MM.1S (cell line): ENCODE data around the gene CYP39A1.

ENCODE experiments used
- DNase-seq: peaks from one replicate; pipeline ENCODE4 v3.0.0-alpha.2; 2015
- H2AFZ ChIP-seq: fragments of 300-600 bp; sonication (generic); 2 replicates; pipeline ENCODE4 v1.6.0; 2016; ENCODE audit warnings: antibody characterized with exemption, low read length
- H3F3A ChIP-seq: fragments of 300-600 bp; sonication (generic); 2 replicates; pipeline ENCODE4 v1.6.1; 2016; ENCODE audit warnings: mild to moderate bottlenecking, antibody characterized with exemption, low read length, moderate library complexity, mixed read lengths; ENCODE audit not compliant: insufficient read depth
- H3K27ac ChIP-seq: fragments of 300-600 bp; sonication (generic); 2 replicates; pipeline ENCODE4 v1.5.1; 2016; ENCODE audit warnings: mild to moderate bottlenecking, low read length
- H3K27me3 ChIP-seq: fragments of 300-600 bp; sonication (generic); replicated peaks from 2 replicates; pipeline ENCODE4 v1.6.0; 2016; ENCODE audit warnings: low read length; ENCODE audit not compliant: insufficient read depth
- H3K36me3 ChIP-seq: fragments of 300-600 bp; sonication (generic); replicated peaks from 2 replicates; pipeline ENCODE4 v1.6.1; 2016; ENCODE audit warnings: mild to moderate bottlenecking, low read length, mixed read lengths; ENCODE audit not compliant: insufficient read depth
- H3K4me1 ChIP-seq: fragments of 300-600 bp; sonication (generic); 2 replicates; pipeline ENCODE4 v1.6.1; 2016; ENCODE audit warnings: low read length, mixed read lengths
- H3K4me2 ChIP-seq: fragments of 300-600 bp; sonication (generic); 2 replicates; pipeline ENCODE4 v1.6.0; 2016; ENCODE audit warnings: low read depth, low read length
- H3K4me3 ChIP-seq: fragments of 300-600 bp; sonication (generic); 2 replicates; pipeline ENCODE4 v1.5.1; 2016; ENCODE audit warnings: low read length, mixed read lengths
- H3K79me2 ChIP-seq: fragments of 300-600 bp; sonication (generic); 2 replicates; pipeline ENCODE4 v1.6.1; 2016; ENCODE audit warnings: mixed run types, low read length, mixed read lengths
- H3K9ac ChIP-seq: fragments of 300-600 bp; sonication (generic); 2 replicates; pipeline ENCODE4 v1.6.1; 2016; ENCODE audit warnings: low read length, mixed read lengths
- H3K9me2 ChIP-seq: fragments of 300-600 bp; sonication (generic); replicated peaks from 2 replicates; pipeline ENCODE4 v1.6.1; 2016; ENCODE audit warnings: mild to moderate bottlenecking, low read length, mixed read lengths; ENCODE audit not compliant: insufficient read depth
- H3K9me3 ChIP-seq: fragments of 300-600 bp; sonication (generic); replicated peaks from 2 replicates; pipeline ENCODE4 v1.6.1; 2016; ENCODE audit warnings: mild to moderate bottlenecking, low read length, mixed read lengths; ENCODE audit not compliant: insufficient read depth
- H4K20me1 ChIP-seq: fragments of 300-600 bp; sonication (generic); 2 replicates; pipeline ENCODE4 v1.6.1; 2016; ENCODE audit warnings: mild to moderate bottlenecking, low read length, moderate library complexity, mixed read lengths; ENCODE audit not compliant: insufficient read depth
- EZH2 ChIP-seq: fragments of 300-600 bp; sonication (generic); optimal IDR thresholded peaks from 2 replicates; pipeline ENCODE3; 2017; ENCODE audit warnings: low read depth, mild to moderate bottlenecking, antibody characterized with exemption, low read length, mixed read lengths
- EZH2phosphoT487 ChIP-seq: fragments of 300-600 bp; sonication (generic); IDR thresholded peaks from 2 replicates; pipeline ENCODE4 v1.6.1; 2018; ENCODE audit warnings: antibody characterized with exemption, low read length
- TF ChIP-seq, protein P1 (sequence below): fragments of 300-600 bp; sonication (generic); IDR thresholded peaks from 2 replicates; pipeline ENCODE4 v1.5.1; 2016; ENCODE audit warnings: antibody characterized with exemption, low read length, mixed read lengths

The CYP39A1 gene

DNA sequence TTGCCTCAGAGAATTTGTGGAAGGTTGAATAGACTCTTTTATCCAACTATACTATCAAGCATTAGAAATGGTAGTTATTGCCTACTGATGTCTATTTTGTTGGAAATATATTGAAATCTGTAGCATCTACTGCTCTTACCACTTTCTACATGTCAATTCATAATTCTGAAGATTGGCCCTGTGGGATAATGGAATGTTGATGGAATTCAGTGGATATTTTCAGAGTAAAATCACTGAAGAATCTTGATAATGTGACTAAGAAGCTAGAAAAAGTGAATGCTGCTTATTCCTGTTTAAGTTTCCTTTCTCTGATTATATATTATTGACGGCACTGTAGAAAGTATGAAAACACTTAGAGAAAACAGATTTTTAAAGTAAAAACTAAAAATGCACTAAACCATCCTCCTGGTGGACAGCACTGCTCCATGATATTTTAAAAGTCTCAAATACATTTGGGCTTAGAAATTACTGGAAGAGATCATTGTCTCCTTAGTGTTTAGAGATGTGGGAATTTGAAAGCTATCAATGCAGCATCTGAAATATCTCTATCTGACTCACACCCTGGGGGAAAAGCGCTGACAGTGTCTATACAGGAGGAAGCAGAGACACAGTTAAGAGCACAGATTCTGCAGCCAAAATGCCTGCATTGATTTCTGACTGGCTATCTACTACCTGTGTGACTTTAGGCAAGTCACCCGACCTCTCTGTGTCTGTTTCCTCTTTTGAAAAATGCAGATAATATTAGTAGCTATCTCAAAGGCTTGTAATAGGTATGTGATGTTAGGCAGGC is 123.5 kb downstream of the CYP39A1 start:
- TF ChIP-seq EZH2phosphoT487 (no peak), EZH2 (no peak)
- TF ChIP-seq, protein P1, sequence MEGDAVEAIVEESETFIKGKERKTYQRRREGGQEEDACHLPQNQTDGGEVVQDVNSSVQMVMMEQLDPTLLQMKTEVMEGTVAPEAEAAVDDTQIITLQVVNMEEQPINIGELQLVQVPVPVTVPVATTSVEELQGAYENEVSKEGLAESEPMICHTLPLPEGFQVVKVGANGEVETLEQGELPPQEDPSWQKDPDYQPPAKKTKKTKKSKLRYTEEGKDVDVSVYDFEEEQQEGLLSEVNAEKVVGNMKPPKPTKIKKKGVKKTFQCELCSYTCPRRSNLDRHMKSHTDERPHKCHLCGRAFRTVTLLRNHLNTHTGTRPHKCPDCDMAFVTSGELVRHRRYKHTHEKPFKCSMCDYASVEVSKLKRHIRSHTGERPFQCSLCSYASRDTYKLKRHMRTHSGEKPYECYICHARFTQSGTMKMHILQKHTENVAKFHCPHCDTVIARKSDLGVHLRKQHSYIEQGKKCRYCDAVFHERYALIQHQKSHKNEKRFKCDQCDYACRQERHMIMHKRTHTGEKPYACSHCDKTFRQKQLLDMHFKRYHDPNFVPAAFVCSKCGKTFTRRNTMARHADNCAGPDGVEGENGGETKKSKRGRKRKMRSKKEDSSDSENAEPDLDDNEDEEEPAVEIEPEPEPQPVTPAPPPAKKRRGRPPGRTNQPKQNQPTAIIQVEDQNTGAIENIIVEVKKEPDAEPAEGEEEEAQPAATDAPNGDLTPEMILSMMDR: no peak

DNA sequence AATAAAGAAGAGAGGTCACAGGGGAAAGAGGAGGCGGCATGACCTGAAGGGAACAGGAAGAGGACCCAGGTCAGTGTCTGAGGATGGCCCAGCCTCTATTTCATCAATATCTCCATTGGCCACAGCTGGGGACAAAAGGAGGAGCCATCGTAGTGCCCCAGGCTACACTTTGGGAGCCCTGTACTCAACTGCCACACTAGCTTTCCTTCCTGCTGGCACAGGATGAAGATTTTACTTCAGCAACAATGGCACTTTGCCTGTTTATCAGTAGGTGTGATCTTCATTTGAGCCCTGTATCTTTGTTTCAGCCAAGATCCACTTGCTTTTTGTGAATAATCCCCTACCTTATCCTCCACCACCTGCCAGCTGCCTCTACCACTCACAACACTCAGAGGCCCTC is 126.0 kb downstream of the CYP39A1 start:
- no peaks in the 10 kb centered on the region for H3K79me2 ChIP-seq
- no peak overlapping the region for H3K27ac ChIP-seq
- no peaks in the 10 kb centered on the region for H4K20me1 ChIP-seq
- no peak overlapping the region for H3K4me3 ChIP-seq
- no peak for DNase-seq
- no peaks in the 10 kb centered on the region for H3K36me3 ChIP-seq
- H2AFZ ChIP-seq: no peak overlapping the region
- H3K27me3 ChIP-seq: no peaks in the 10 kb centered on the region
- H3K4me2 ChIP-seq: no peak overlapping the region
- no peaks in the 10 kb centered on the region for H3K4me1 ChIP-seq
- no peaks in the 10 kb centered on the region for H3K9me2 ChIP-seq
- TF ChIP-seq, protein P1: no peak
- TF ChIP-seq EZH2 (no peak), EZH2phosphoT487 (no peak)
- no peak overlapping the region for H3K9ac ChIP-seq
- no peaks in the 10 kb centered on the region for H3K9me3 ChIP-seq
- no peaks in the 10 kb centered on the region for H3F3A ChIP-seq

More for the DNA sequence above, 123.5 kb downstream of the CYP39A1 start:
- H3K9ac ChIP-seq: no peak overlapping the region
- no peaks in the 10 kb centered on the region for H3K4me1 ChIP-seq
- no peaks in the 10 kb centered on the region for H3K9me2 ChIP-seq
- H3K27ac ChIP-seq: no peak overlapping the region
- no peak for DNase-seq
- no peak overlapping the region for H3K4me2 ChIP-seq
- no peaks in the 10 kb centered on the region for H3F3A ChIP-seq
- H4K20me1 ChIP-seq: no peaks in the 10 kb centered on the region
- no peak overlapping the region for H2AFZ ChIP-seq
- H3K9me3 ChIP-seq: no peaks in the 10 kb centered on the region
- no peak overlapping the region for H3K4me3 ChIP-seq
- H3K36me3 ChIP-seq: no peaks in the 10 kb centered on the region
- H3K27me3 ChIP-seq: no peaks in the 10 kb centered on the region
- no peaks in the 10 kb centered on the region for H3K79me2 ChIP-seq

DNA sequence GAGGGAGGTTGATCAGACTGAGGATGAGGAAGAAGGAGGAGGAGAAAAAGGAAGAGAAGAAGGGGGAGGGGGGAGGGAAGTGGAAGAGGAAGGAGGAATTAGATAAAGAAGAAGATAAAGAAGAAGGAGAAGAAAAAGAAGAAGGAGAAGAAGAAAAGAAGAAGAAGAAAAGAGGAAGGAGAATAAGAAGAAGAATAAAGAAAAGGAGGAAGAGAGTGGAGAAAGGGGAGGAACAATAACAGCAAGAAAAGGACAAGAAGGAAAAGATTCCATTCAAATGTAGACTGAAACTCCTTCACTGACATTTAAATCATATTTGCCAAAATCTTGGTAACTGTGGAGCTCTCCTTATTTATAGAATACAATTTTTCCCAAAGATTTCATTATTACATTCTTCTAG is 127.0 kb downstream of the CYP39A1 start:
- H3K27ac ChIP-seq: no peak overlapping the region
- H2AFZ ChIP-seq: no peak overlapping the region
- TF ChIP-seq, protein P1: no peak
- no peak for TF ChIP-seq EZH2phosphoT487
- TF ChIP-seq EZH2: no peak
- H3K9me3 ChIP-seq: no peaks in the 10 kb centered on the region
- no peaks in the 10 kb centered on the region for H3F3A ChIP-seq
- no peaks in the 10 kb centered on the region for H3K79me2 ChIP-seq
- H3K36me3 ChIP-seq: no peaks in the 10 kb centered on the region
- DNase-seq: no peak
- no peak overlapping the region for H3K9ac ChIP-seq
- H3K4me3 ChIP-seq: no peak overlapping the region
- H3K4me2 ChIP-seq: no peak overlapping the region
- H3K9me2 ChIP-seq: no peaks in the 10 kb centered on the region
- no peaks in the 10 kb centered on the region for H3K27me3 ChIP-seq
- H4K20me1 ChIP-seq: no peaks in the 10 kb centered on the region
- no peaks in the 10 kb centered on the region for H3K4me1 ChIP-seq
